Effector CD4-positive, alpha-beta T cell (primary cell): ENCODE measurements around the gene NT5DC1.
"Not testable (repeated sequence)": the region's sequence is repeated elsewhere in the genome, so short reads cannot be mapped to it uniquely, and the experiment has no call there.

Source experiments
- DNase-seq: peaks from one replicate; pipeline ENCODE4 v3.0.0-alpha.2; 2020

The NT5DC1 gene

DNA sequence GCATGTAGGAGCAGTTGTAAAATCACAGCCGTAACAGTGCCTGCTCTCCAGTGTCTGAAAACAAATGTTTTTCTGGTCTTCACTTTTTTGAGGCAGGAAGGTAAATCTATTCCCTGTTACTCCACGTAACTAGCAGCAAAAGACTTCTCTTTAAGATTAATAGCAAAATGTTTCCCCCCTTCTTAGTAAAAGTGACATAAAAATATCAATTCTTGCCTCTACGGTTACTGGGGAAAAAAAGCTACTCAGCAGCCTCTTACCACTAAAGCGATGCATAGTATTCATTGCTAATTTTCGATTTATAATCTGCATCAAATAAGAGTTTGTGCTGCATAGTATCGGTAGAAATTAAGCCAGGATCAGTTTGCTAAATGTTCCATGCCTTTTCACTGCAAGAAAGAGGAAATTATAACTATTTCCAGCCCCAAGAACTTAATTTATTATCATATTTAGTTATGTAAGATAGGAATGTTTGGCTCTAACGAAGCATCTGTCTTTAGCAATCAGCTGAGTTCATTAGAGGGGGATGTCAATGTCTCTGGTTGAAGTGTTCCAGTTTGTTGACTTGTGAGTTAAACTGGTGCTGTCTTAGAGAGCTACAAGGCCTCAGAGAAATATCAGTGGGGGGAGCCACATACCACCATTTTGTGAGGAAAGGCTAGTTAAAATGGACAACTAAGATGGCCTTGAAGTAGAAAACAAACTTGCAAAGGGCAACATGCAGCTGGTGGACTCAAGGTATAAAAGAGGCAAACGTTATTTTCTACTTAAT, 179.7 kb downstream of the NT5DC1 start:
- no peak for DNase-seq

DNA sequence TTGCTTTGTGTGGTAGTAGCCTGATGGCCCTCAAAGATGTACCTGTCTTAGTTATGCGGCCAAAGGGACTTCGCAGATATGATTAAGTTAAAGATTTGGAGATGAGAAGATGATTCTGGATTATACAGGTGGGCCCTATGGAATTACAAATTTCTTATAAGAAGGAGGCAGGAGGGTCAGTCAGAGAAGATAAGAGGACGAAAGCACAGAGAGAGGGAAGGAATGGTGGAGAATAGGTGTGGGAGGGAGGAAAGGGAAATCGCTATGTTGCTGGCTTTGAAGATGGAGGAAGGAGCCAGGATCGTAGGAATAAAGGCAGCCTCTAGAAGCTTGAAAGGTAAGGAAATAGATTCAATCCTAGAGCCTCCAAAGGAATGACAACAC, 180.3 kb downstream of the NT5DC1 start:
- no peak for DNase-seq

DNA sequence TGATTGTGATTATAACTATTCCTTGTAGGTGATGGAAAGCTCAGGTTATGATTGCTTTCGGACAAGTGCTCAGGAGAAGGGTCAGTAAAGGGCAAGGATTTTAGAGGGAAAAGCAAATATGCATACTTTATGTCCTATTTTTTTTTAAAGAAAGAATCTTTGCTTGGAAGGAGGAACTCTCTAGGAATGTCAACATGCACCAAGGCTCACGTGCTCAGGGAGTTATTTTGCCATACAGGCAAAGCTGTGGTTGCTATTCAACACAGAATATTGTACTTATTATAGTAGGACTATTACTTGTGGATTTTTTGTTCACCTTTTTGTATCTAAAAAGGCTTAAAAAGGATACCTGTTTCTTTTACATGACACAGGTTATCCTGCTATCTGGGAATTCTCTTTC, 182.0 kb downstream of the NT5DC1 start:
- no peak for DNase-seq

DNA sequence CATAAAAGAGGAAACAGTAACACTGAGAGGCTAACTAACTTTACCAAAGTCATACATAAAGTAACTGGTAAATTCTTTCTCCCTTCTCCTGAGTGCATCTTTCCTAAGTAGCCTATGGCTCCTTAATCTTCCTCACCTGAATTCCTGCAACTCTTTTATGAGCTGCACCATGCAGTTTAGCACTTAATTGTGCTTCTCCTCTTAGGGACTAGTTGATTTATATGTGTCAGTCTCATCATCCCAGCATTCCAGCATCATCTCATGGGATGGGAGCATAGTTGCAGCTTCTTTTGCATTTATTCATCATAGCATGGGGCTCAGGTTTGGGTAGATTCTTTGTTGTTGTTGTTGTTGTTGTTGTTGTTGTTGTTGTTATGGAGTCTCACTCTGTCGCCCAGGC, 182.5 kb downstream of the NT5DC1 start:
- no peak for DNase-seq

DNA sequence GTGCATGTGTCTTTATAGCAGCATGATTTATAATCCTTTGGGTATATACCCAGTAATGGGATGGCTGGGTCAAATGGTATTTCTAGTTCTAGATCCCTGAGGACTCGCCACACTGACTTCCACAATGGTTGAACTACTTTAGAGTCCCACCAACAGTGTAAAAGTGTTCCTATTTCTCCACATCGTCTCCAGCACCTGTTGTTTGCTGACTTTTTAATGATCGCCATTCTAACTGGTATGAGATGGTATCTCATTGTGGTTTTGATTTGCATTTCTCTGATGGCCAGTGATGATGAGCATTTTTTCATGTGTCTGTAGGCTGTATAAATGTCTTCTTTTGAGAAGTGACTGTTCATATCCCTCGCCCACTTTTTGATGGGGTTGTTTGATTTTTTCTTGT, 184.3 kb downstream of the NT5DC1 start:
- not testable (repeated sequence) for DNase-seq

DNA sequence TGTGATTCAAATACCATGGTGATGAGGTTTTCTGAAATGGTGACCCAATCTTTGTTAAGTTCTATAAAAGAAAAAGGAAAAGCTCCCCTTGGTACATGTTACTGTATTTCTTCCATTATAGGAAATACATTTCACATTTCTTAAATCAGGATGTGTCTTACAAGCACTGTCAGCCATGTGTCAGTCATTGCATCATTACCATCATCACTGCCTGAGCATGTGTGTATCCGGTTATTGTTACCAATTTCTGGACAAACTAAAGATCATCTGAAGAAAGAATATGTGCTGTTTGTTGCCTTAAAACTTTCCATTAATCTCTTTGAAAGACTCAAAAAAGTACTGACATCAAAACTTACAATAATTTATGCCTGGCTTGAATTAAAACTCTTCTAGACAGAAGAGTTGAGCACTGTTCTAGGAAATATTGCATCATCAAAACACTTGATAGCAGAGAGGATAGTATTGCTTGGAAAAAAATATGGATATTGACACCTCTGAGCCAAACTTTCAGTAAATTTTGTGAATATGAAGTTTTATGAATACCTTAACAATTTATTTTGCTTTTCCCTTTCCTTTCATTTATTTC, 186.2 kb downstream of the NT5DC1 start:
- no peak for DNase-seq

DNA sequence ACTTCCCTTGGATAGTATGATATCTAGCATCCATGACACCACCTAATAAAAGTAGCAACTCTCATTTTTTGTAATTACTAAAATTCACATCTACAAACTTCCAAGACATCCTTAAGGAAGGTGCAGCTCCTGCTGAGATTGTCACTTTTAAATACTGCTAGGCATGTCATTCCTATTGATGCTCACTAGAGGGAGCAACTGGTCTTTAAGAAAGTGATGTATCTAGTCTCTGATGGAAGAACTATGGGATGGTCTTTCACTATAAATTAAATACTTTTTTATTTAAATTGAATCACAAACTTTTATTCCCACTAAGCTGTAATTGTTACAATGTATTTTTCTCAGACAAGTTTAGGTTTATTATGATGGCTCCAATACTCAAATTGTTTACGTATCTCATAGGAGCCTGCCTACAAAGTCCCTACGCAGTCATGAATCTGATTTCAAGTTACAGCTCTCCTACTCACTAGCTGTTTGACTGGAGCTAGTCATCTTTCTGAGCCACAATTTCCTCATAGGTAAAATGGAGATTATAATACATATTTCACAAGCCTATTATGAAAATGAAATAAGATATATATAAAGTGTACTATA, 187.1 kb downstream of the NT5DC1 start:
- no peak for DNase-seq

DNA sequence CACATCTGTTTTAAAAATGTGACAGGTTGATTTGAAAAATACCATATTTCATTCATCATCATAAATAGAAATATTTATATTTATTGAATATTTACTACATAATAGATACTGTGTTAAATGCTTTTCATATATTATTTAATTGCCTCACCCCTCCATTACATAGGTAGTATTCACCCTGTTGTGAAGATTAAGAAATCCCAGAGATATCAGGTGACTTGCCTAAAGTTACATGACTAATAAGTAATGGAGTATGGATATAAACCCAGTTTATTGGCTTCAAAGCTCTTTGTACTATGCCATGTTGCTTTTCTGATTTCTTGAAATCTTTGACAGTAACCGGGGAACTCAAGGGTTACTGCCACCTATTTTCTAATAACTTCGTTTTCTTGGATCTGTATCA, 189.2 kb downstream of the NT5DC1 start:
- no peak for DNase-seq

DNA sequence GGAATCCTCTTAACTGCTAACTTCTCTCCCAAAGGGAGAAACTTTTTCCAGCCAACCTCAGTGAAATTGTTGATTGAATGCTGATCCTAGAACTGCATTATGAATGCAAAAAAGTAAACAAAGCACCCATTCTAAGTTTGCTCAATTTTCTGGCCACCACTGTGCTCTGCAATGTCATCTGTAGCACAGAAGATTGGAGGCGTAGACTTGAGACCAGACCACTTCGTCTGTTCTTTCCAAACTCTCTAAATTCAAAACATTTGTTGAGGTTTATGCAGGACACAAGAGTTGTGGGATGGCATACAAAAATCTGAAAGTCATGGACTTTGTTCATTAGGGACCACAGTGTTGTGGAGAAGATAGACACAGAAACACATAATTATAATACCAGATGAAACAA, 190.1 kb downstream of the NT5DC1 start:
- no peak for DNase-seq

DNA sequence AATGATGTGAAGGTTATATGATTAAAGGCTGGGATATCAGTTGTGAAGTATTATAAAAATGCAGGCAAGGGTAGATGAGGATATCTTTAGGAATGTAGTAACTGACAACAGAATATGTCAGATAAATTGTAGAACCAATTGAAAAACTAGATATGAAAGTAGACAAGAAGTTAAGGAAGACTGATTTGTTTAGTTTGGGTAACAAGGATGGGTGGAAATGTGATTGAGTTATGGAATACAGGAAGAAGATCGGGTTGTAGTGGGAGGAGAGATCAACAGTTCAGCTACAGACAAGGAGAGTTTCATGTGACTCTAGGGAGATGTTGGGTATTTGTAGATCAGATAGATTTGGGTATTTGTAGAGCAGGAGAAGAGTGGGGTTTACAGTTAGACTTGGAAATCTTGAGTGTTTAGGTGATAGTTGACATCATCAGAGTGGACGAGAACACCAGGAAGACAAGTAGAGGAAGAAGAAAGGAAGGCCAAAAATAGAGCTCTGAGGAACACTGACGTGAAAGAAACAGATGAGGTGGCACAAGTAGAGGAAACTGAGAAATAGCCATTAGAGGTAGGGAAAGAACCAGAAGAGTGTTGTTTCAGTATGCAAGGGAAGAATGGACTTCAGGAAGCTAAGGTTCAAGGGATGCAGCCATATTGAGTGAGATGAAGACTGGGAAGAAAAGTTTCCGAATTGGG, 191.2 kb downstream of the NT5DC1 start:
- DNase-seq, result no peak

DNA sequence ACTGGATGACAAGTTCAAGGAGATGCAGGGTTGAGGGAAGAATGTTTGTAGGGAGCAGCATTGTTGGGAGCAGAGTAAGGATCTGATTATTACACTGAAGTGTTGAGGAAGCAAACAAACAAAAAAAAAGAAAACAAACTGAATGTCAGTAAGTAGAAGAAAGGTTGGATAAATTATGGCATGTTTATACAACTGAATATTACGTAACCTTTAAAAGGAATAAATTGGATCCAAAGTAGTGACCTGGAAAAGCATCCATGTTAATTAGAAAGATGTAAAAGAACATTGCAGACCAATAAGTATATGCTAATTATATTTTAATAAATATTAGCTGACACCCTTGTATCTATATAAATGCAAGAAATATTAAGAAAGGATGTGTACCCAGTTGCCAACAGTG, 191.9 kb downstream of the NT5DC1 start:
- no peak for DNase-seq

DNA sequence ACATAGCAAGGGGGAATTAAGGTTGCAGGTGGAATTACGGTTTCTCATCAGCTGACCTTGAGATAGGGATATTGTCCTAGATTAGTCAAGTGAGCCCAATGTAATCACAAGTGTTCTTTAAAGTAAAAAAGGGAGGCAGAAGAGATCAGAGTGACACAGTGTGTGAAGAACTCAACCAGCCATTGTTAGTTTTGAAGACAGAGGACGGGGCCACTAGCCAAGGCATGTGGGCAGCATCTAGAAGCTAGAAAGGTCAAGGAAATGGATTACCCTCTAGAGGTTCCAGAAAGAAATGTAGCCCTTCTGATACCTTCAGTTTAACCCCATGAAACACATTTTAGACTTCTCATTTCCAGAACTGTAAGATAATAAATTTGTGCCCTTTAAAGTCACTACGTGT, 197.6 kb downstream of the NT5DC1 start:
- DNase-seq, result no peak

DNA sequence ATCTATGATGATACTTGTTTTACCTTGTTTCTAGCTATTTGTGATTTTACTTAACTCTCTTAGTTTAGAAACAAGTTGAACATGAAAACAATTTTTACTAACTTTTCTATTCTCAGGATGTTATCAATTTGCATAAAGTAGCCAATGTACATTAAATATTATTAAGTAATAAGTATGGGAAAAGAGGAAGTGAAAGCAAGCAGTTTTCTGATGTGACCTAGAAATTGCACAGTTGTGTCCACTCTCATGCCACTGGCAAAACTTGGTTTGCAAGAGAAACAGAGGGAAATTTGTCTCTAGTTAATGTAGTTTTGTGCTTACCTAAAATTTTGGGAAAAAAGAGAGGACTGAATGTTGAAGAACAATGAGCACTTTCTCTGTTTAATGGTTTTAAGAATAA, 198.3 kb downstream of the NT5DC1 start:
- no peak for DNase-seq
